ENCODE measurements around the gene ADCK1. TPM values are rescaled to one million over a fixed set of nuclear protein-coding genes. Genes with fewer than 3 reads are reported as not detected.

Gene ADCK1
- total and polyA plus RNA-seq, 9 of the 15 experiments (the other 6 are each of a cell fraction or from before 2014, with no cell fraction given) = 2.8 to 8.9 (median 4.3) TPM

DNA sequence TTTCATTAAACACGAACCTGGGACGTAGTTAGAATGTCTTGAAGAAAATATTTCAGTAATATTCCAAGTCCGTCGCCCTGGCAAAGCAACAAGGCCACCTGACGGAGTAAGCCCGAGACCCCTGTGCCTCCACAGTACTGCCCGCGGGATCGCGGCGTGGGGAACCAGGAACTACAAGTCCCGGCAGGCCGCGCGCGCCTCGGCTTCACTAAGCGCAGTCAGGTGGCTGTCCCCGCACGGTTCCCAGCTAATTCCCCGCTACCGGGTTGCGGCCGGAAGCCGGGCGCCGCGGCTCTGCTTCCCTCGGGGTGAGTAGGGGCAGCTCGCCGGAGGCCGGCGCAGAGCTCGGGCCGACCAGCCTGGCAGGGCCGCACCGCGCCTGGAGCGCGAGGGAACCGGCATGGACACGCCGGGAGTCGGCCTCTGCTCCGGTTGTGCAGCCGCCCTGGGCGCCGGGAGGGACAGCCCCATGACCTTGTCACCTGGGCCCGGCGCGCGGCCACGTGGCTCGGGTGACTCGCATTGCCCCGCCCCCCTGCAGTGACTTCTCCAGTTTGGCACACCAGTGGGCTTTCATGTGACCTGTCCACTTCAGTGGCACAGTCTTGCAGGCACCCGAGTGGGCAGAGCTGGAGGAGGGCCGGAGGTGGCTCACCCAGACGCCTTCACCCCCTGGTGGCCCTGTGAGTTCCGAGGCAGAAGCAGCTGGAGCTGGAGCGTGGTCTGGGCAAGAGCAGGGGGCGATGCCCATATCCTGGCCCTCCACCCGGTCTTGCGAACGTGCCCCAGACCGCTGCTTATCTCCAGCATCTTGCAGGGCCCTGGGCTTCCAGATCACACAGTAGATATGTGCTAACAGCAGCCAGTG is at the start of gene ADCK1 (continued):
- TF ChIP-seq, protein P1, sequence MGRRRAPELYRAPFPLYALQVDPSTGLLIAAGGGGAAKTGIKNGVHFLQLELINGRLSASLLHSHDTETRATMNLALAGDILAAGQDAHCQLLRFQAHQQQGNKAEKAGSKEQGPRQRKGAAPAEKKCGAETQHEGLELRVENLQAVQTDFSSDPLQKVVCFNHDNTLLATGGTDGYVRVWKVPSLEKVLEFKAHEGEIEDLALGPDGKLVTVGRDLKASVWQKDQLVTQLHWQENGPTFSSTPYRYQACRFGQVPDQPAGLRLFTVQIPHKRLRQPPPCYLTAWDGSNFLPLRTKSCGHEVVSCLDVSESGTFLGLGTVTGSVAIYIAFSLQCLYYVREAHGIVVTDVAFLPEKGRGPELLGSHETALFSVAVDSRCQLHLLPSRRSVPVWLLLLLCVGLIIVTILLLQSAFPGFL (CRISPR knock-in tag; IDR thresholded peaks at IDR 0.05) = no peak
- no peak for TF ChIP-seq MLLT1 (IDR thresholded peaks at IDR 0.05)
- TF ChIP-seq ZNF212 (CRISPR knock-in tag; IDR thresholded peaks at IDR 0.05) = no peak
- no peak for TF ChIP-seq ZNF311 (CRISPR knock-in tag; IDR thresholded peaks at IDR 0.05)
- TF ChIP-seq RUNX1 (IDR thresholded peaks at IDR 0.05; ENCODE audit: low read depth) = no peak
- TF ChIP-seq, protein P2, sequence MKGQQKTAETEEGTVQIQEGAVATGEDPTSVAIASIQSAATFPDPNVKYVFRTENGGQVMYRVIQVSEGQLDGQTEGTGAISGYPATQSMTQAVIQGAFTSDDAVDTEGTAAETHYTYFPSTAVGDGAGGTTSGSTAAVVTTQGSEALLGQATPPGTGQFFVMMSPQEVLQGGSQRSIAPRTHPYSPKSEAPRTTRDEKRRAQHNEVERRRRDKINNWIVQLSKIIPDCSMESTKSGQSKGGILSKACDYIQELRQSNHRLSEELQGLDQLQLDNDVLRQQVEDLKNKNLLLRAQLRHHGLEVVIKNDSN (CRISPR knock-in tag; IDR thresholded peaks at IDR 0.05) = peak; percentile 93
- TF ChIP-seq ZNF217 (CRISPR knock-in tag; IDR thresholded peaks at IDR 0.05) = no peak
- no peak for TF ChIP-seq ZBTB34 (CRISPR knock-in tag; IDR thresholded peaks at IDR 0.05)
- no peak for TF ChIP-seq U2AF2 (optimal IDR thresholded peaks at IDR 0.05; ENCODE audit: low read depth, low read length)
- TF ChIP-seq RBM39 (optimal IDR thresholded peaks at IDR 0.05; ENCODE audit: low read depth, low read length) = no peak
- TF ChIP-seq ZNF75A (CRISPR knock-in tag; IDR thresholded peaks at IDR 0.05) = no peak
- TF ChIP-seq NFE2L1 (tag; IDR thresholded peaks at IDR 0.05; ENCODE audit: borderline replicate concordance, low read depth) = no peak
- peak; percentile 60 to 70 for TF ChIP-seq E2F6 (IDR thresholded peaks at IDR 0.05; ENCODE audit: borderline replicate concordance in 1 of 2, extremely low read depth in 1 of 2, insufficient read depth in 1 of 2, insufficient read length in 1 of 2, low read depth in 1 of 2, low read length in 1 of 2, poor library complexity in 1 of 2, severe bottlenecking in 1 of 2)
- TF ChIP-seq, protein P3, sequence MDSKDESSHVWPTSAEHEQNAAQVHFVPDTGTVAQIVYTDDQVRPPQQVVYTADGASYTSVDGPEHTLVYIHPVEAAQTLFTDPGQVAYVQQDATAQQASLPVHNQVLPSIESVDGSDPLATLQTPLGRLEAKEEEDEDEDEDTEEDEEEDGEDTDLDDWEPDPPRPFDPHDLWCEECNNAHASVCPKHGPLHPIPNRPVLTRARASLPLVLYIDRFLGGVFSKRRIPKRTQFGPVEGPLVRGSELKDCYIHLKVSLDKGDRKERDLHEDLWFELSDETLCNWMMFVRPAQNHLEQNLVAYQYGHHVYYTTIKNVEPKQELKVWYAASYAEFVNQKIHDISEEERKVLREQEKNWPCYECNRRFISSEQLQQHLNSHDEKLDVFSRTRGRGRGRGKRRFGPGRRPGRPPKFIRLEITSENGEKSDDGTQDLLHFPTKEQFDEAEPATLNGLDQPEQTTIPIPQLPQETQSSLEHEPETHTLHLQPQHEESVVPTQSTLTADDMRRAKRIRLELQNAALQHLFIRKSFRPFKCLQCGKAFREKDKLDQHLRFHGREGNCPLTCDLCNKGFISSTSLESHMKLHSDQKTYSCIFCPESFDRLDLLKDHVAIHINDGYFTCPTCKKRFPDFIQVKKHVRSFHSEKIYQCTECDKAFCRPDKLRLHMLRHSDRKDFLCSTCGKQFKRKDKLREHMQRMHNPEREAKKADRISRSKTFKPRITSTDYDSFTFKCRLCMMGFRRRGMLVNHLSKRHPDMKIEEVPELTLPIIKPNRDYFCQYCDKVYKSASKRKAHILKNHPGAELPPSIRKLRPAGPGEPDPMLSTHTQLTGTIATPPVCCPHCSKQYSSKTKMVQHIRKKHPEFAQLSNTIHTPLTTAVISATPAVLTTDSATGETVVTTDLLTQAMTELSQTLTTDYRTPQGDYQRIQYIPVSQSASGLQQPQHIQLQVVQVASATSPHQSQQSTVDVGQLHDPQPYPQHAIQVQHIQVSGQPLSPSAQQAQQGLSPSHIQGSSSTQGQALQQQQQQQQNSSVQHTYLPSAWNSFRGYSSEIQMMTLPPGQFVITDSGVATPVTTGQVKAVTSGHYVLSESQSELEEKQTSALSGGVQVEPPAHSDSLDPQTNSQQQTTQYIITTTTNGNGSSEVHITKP (IDR thresholded peaks at IDR 0.05; ENCODE audit: partially characterized antibody) = no peak

Data from K562 (cell line).